Measurements from ENCODE around the gene DOCK3.

DNA sequence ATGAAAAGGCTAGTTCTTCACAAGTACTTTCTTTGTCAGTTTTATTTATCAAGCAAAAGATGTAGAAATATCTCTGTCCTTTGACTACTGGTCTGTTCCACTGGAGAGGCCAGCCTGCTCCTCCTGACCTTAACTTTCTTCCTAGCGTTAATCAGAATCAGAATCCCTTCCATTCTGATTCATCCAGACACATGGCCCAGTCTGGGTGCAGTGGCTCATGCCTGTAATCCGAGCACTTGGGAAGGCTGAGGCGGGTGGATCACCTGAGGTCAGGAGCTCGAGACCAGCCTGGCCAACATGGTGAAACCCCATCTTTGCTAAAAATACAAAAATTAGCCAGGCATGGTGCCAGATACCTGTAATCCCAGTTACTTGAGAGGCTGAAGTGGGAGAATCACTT lies 678.4 kb downstream of the DOCK3 start:
- TF ChIP-seq, protein P1, sequence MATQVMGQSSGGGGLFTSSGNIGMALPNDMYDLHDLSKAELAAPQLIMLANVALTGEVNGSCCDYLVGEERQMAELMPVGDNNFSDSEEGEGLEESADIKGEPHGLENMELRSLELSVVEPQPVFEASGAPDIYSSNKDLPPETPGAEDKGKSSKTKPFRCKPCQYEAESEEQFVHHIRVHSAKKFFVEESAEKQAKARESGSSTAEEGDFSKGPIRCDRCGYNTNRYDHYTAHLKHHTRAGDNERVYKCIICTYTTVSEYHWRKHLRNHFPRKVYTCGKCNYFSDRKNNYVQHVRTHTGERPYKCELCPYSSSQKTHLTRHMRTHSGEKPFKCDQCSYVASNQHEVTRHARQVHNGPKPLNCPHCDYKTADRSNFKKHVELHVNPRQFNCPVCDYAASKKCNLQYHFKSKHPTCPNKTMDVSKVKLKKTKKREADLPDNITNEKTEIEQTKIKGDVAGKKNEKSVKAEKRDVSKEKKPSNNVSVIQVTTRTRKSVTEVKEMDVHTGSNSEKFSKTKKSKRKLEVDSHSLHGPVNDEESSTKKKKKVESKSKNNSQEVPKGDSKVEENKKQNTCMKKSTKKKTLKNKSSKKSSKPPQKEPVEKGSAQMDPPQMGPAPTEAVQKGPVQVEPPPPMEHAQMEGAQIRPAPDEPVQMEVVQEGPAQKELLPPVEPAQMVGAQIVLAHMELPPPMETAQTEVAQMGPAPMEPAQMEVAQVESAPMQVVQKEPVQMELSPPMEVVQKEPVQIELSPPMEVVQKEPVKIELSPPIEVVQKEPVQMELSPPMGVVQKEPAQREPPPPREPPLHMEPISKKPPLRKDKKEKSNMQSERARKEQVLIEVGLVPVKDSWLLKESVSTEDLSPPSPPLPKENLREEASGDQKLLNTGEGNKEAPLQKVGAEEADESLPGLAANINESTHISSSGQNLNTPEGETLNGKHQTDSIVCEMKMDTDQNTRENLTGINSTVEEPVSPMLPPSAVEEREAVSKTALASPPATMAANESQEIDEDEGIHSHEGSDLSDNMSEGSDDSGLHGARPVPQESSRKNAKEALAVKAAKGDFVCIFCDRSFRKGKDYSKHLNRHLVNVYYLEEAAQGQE (IDR thresholded peaks at IDR 0.05; ENCODE audit: insufficient replicate concordance, low read depth): no peak
- TF ChIP-seq, protein P2, sequence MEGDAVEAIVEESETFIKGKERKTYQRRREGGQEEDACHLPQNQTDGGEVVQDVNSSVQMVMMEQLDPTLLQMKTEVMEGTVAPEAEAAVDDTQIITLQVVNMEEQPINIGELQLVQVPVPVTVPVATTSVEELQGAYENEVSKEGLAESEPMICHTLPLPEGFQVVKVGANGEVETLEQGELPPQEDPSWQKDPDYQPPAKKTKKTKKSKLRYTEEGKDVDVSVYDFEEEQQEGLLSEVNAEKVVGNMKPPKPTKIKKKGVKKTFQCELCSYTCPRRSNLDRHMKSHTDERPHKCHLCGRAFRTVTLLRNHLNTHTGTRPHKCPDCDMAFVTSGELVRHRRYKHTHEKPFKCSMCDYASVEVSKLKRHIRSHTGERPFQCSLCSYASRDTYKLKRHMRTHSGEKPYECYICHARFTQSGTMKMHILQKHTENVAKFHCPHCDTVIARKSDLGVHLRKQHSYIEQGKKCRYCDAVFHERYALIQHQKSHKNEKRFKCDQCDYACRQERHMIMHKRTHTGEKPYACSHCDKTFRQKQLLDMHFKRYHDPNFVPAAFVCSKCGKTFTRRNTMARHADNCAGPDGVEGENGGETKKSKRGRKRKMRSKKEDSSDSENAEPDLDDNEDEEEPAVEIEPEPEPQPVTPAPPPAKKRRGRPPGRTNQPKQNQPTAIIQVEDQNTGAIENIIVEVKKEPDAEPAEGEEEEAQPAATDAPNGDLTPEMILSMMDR (IDR thresholded peaks at IDR 0.05; ENCODE audit: insufficient read depth, low read length): no peak
- TF ChIP-seq POLR2AphosphoS5 (IDR thresholded peaks at IDR 0.05; ENCODE audit: low read depth): no peak

Measured in HL-60 (cell line).